ENCODE data around the gene SVBP. TPM values are rescaled to one million over a fixed set of nuclear protein-coding genes. Genes with fewer than 3 reads are reported as not detected.
A peak's percentile ranks its signal among the peaks of the same experiment; 100 is the strongest.
"Not testable (repeated sequence)": the region's sequence is repeated elsewhere in the genome, so short reads cannot be mapped to it uniquely, and the experiment has no call there.

The SVBP gene
- total RNA-seq, 1 donor from 2014 or later, result 15.3 TPM

GRCh38 chr1:42815941-42816584, 1.1 kb downstream of the SVBP start:
- no peak for ATAC-seq

DNA sequence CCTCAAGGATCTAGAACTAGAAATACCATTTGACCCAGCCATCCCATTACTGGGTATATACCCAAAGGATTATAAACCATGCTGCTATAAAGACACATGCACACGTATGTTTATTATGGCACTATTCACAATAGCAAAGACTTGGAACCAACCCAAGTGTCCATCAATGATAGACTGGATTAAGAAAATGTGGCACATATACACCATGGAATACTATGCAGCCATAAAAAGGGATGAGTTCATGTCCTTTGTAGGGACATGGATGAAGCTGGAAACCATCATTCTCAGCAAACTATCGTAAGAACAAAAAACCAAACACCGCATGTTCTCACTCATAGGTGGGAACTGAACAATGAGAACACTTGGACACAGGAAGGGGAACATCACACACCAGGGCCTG, 2.4 kb downstream of the SVBP start:
- ATAC-seq; intact Hi-C loops (cut with DNase I); DNase-seq (ENCODE audit: missing footprints): not testable (repeated sequence)

More at GRCh38 chr1:42815941-42816584, 1.1 kb downstream of the SVBP start:
- no peak for DNase-seq (ENCODE audit: missing footprints)
- intact Hi-C loops (cut with DNase I), result loop anchor here (2.0 kb wide), 1 partner anchor 49 kb away; the partner anchor contains the start of genes C1orf50 and P3H1

- DNase-seq (ENCODE audit: missing footprints), result no peak
- intact Hi-C loops (cut with DNase I), result no loop called here
- ATAC-seq, result no peak
These were observed 10.0 kb downstream of the SVBP start for GRCh38 chr1:42807056-42807668.

- no peak for ATAC-seq
- DNase-seq (ENCODE audit: missing footprints), result no peak
- intact Hi-C loops (cut with DNase I), result no loop called here
These were observed 10.6 kb downstream of the SVBP start for GRCh38 chr1:42806593-42806992.

DNA sequence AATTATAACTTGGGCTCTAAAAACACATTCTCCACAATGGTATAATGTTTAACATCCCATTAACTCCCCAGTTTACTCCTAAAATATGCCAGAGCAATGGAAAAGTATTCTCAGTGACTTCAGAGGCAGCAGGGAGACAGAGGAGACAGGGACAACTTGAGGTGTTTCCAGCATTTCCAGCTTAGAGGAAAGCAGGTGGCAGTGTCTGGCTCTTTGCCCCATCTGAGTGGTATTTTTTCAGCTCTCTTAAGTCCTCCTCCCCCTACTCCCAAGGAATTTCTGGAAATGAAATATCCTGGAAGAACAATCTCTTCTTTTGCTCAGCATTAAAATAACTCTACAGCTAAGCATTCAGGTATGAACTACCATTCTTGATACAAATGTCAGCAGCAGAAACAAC, 11.0 kb downstream of the SVBP start:
- intact Hi-C loops (cut with DNase I), result no loop called here
- ATAC-seq, result no peak

DNA sequence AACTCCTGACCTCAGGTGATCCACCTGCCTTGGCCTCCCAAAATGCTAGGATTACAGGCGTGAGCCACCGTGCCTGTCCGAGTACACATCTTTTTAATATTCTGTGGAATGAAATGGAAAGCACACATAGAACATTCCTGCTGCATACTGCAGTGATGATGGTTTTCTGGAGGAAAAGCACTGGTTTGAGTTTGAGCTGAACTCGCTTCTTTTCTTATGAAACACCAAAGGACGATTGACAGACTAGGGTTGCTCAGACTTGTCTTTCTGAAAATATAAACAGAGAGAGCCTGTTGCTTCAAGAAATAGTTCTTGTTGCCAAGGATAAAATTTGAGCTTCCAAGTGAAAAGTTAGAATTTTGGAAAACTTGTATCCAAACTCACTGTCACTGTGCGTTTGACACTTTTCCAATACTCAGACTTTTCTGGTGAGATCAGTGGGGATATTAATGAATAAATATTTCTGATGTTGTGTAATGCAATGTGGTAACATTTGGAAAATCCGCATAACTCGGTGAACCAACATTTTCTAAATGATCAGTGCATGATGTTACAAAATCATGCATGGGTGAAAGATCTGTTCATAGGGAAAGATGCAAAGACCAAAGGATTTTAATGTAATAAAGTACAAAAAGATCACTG, 15.2 kb downstream of the SVBP start:
- DNase-seq (ENCODE audit: missing footprints), result no peak
- no peak for ATAC-seq
- intact Hi-C loops (cut with DNase I), result no loop called here

More for the DNA sequence above, 11.0 kb downstream of the SVBP start:
- DNase-seq (ENCODE audit: missing footprints), result no peak

DNA sequence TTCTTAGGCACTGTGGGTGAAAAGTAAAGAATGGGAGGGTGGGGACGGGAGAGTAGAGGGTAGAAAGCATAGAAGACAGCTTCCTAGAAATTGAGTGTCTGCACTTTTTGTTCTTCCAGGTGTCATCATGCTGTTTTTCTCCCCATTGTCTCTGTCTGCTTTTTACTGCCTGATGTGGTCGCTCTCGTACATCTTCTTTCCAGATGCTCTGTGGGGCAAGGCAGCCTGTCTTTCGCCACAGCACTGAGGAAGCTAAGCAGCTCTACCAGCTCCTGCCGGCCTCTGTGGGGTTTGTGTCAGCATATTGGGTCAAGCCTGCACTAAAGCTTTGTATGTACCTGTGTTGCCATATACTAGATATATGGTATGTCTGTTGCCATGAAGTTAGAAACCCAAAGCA, 19.2 kb downstream of the SVBP start:
- DNase-seq (ENCODE audit: missing footprints), result no peak
- no peak for ATAC-seq
- intact Hi-C loops (cut with DNase I), result no loop called here

GRCh38 chr1:42797414-42797813, 19.8 kb downstream of the SVBP start:
- intact Hi-C loops (cut with DNase I), result no loop called here
- no peak for ATAC-seq
- DNase-seq (ENCODE audit: missing footprints), result no peak

GRCh38 chr1:42793824-42794223, 23.4 kb downstream of the SVBP start:
- intact Hi-C loops (cut with DNase I), result no loop called here
- ATAC-seq (peak; percentile 37), DNase-seq (ENCODE audit: missing footprints) (no peak)

DNA sequence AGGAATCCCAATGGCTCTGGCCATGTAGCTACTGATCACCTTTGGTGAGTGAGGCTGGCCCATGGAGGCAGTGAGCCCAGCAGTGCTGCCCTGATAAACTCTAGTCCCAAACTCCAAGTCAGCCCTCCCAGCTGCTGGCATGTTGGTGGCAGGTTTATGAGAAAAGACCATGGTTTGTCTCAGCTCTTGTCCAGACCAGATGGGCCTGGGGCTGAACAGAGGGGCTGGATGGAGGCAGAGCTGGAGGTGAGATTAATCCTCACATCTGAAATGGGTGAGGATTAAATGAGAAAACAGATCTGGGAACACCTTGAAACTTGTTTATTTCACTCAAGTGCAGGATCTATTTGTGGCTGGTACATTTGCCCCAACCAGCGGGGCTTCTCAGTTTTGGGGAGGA, 29.2 kb downstream of the SVBP start:
- intact Hi-C loops (cut with DNase I), result no loop called here
- DNase-seq (ENCODE audit: missing footprints), result no peak
- no peak for ATAC-seq

DNA sequence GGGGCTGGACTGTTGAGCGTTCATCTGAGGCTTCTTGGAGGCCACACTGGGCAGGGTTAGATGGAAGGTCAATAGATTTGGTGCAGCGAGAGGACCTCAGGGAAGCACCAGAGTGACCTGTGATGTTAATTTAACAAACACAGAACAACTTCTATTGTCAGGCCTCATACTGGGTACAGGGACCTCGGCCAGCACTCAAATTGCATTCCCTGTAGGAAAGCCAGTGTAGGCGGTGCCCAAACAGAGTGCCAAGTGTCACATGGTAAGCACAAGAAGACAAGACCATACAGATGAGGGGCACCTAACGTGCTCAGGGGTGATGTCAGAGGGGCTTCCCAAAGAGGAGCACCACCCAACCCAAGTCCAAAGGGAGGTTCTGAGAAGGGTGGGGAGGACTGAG, 31.1 kb downstream of the SVBP start:
- DNase-seq (ENCODE audit: missing footprints), result no peak

DNA sequence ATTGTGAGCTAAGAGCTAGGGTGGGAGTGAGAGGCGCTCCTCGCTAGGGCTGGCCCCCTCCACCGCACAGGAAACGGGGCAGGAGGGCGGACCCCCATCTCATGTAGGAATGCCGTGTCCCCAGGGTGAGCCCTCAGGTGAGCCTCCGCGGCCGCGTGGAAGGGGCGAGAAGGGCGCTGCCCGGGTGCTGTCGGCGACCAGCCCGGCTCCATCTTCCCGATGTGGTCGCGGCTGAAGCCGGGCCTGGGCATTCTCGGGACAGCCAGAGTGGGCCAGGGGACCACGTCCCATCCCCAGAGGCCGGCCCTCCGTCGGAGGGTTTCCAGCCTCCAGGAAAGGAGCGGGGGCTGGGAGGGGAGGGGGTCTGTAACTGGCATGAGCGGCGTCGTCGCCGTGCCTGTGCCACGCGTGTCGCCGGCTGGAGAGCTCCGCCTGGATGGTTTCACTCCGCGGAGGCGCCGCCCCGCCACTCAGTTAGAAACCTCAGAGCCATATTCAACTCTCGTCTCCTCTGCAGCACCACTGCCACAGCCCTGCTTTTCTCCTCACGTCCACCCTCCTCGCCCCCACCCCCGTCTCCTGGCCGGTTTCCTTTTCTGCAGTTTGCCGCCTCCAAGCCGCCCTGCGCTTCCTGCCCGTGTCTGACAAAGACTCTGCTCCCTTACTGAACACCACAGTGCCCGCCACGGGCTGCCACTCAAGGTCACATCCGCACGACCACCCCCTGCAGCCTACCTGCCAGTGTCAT, 32.1 kb downstream of the SVBP start, which contains the start of gene TMEM269:
TSS of gene TMEM269 (plus strand) at position 46 of the 748 bp plus-strand sequence. CDS start 4,903 bp downstream, outside the sequence.
- intact Hi-C loops (cut with DNase I), result no loop called here

More for the DNA sequence above, 31.1 kb downstream of the SVBP start:
- intact Hi-C loops (cut with DNase I), result no loop called here
- peak; percentile 38 for ATAC-seq

GRCh38 chr1:42784547-42784945, 32.7 kb downstream of the SVBP start:
- intact Hi-C loops (cut with DNase I), result no loop called here
- no peak for DNase-seq (ENCODE audit: missing footprints)
- ATAC-seq, result no peak

More for the DNA sequence above, 32.1 kb downstream of the SVBP start, which contains the start of gene TMEM269:
- ATAC-seq, result peak; percentile 38
- DNase-seq (ENCODE audit: missing footprints), result peak; percentile 68

DNA sequence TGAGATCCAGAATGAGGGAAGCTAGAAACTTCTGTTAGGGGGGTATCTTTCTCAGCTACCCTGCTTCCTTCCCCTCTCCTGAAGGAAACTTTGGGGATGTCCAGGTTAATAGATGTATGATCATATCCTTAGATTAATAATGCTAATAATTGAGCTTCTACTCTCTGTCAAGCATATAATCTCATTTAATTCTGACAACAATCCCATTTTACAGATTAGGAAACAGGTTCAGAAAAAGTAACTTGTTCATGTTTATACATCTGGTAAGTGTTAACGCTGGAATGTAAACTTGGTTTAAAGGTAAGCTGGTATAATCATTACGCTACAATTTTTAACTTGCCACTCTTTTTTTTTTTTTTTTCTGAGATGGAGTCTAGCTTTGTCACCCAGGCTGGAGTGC, 34.1 kb downstream of the SVBP start:
- intact Hi-C loops (cut with DNase I), result no loop called here
- no peak for DNase-seq (ENCODE audit: missing footprints)

DNA sequence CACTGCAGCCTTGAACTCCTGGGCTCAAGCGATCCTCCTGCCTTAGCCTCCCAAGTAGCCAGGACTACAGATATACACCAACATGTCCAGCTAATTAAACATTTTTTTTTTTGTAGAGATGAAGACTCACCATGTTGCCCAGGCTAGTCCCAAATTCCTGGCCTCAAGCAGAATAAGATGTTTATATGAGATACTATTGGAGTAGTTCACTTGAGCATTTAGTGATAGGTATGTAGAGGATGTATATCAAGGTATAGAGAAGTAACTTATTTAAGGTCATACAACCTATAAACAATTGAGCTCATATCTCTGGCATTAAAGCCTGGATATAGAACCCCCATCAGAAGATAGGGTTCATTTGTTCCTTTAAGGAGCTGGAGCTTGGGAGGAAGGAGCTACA, 37.0 kb downstream of the SVBP start:
- ATAC-seq, result no peak
- DNase-seq (ENCODE audit: missing footprints), result no peak
- intact Hi-C loops (cut with DNase I), result no loop called here

More for the DNA sequence above, 34.1 kb downstream of the SVBP start:
- ATAC-seq, result no peak

GRCh38 chr1:42779725-42780124, 37.5 kb downstream of the SVBP start:
- ATAC-seq, result no peak
- intact Hi-C loops (cut with DNase I), result loop anchor here (2.0 kb wide), 1 partner anchor 293 kb away; no protein-coding TSS in a partner anchor

DNA sequence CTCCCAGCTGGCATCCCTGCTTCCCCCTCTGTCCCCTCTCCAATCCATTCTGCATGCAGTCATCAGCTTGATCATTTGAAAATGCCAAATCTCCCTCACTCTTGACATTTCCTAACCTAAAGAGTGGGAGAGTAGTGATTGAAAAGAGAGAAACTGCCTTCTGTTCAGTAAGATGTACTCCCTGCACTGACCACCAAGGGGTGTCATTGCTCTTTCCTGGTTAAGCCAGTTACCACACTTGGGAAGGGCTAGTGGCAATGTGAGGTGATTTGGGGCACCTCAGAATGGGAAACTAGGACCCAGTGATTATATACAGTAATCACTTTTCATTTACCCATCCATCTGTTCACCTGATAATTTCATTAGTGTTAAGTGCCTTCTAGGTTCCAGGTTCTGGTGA, 39.3 kb downstream of the SVBP start:
- ATAC-seq (no peak), DNase-seq (ENCODE audit: missing footprints) (no peak)
- intact Hi-C loops (cut with DNase I), result loop anchor here (2.0 kb wide), 1 partner anchor 295 kb away; no protein-coding TSS in a partner anchor

More at GRCh38 chr1:42779725-42780124, 37.5 kb downstream of the SVBP start:
- DNase-seq (ENCODE audit: missing footprints), result no peak

- intact Hi-C loops (cut with DNase I), result no loop called here
- ATAC-seq (no peak), DNase-seq (ENCODE audit: missing footprints) (no peak)
These were observed 40.7 kb downstream of the SVBP start for GRCh38 chr1:42776502-42776901.

DNA sequence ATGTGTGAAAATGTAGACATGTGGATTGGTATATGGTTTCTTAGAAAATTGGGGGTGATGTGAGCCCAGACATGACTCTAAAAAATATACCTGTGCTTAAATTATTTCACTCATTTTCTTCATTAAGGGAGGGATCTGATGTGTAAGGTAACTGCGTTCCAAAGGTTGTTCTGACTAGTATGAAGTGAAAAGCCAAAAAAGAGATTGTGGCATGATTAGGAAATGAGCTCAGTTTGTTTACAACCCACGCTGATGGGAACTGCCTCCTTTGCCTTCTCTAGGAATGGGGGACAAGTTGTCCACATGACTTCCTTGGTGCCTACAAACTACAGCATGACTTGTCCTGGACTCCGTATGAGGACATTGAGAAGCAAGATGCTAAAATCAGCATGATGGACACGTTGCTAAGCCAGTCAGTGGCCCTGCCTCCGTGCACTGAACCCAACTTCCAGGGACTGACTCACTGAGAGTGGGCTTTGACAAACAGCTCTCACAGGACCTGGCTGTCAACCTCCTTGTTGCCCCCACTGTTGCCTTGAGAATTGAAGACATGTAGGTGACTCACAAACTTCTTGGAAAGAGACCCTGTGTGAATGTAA, 42.2 kb downstream of the SVBP start:
- intact Hi-C loops (cut with DNase I), result no loop called here
- DNase-seq (ENCODE audit: missing footprints), result no peak
- no peak for ATAC-seq
